Panc1 (cell line): Measurements from ENCODE around the gene NAGLU.

Experiments
- TF ChIP-seq, protein P1 (sequence below), 2 experiments: IDR thresholded peaks; 2 replicates each; pipeline ENCODE4 v1.6.1; 2011 to 2012; ENCODE audit warnings: low read depth in 2 of 2, control low read depth in 1 of 2, low read length in 1 of 2, mild to moderate bottlenecking in 1 of 2, moderate library complexity in 1 of 2; ENCODE audit not compliant: insufficient read depth in 1 of 2
- TF ChIP-seq, protein P2 (sequence below): fragments of 450-650 bp; IDR thresholded peaks from 2 replicates; pipeline ENCODE4 v1.5.1; 2017; ENCODE audit warnings: mild to moderate bottlenecking

DNA sequence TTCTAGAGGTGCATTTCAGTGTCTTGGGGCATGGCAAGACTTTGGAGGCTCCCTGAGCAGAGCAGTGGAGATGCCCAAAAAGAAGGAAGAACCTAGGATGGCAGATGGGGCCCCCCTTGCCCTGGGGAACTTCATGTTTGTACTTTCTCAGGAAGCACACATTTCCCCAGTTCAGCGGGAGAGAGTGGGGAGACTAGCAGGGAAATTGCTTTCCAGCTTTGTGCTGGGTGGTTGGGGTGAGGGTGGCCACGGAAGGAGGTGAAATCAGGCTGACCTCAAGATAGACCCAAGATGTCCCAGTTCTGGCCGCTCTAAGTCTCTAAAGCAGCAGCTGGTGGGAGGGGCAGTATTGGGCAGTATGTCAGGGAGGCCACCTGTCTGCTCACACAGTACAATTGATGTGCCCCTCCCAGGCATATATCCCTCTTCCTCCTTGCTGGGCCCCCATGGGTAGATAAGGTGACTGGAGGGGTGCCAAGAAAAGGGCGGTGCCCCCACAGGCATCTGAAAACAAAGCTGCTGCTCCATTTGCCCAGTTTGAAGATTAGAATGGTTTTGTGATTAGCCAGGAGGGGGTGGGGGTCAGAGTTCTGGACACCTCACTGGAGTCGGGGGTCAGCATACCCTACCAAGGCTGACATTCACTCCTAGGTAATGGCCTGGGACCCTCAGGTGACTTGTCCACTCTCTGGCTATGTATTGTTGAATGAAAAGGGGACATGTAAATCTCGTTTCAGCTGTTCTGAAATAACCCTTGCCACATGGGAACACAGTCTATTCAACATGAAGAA, 17.1 kb upstream of the NAGLU start:
- TF ChIP-seq, protein P1, sequence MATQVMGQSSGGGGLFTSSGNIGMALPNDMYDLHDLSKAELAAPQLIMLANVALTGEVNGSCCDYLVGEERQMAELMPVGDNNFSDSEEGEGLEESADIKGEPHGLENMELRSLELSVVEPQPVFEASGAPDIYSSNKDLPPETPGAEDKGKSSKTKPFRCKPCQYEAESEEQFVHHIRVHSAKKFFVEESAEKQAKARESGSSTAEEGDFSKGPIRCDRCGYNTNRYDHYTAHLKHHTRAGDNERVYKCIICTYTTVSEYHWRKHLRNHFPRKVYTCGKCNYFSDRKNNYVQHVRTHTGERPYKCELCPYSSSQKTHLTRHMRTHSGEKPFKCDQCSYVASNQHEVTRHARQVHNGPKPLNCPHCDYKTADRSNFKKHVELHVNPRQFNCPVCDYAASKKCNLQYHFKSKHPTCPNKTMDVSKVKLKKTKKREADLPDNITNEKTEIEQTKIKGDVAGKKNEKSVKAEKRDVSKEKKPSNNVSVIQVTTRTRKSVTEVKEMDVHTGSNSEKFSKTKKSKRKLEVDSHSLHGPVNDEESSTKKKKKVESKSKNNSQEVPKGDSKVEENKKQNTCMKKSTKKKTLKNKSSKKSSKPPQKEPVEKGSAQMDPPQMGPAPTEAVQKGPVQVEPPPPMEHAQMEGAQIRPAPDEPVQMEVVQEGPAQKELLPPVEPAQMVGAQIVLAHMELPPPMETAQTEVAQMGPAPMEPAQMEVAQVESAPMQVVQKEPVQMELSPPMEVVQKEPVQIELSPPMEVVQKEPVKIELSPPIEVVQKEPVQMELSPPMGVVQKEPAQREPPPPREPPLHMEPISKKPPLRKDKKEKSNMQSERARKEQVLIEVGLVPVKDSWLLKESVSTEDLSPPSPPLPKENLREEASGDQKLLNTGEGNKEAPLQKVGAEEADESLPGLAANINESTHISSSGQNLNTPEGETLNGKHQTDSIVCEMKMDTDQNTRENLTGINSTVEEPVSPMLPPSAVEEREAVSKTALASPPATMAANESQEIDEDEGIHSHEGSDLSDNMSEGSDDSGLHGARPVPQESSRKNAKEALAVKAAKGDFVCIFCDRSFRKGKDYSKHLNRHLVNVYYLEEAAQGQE (IDR thresholded peaks at IDR 0.05; ENCODE audit: insufficient read depth in 1 of 2, low read depth in 2 of 2, low read length in 1 of 2) = no peak
- TF ChIP-seq, protein P2, sequence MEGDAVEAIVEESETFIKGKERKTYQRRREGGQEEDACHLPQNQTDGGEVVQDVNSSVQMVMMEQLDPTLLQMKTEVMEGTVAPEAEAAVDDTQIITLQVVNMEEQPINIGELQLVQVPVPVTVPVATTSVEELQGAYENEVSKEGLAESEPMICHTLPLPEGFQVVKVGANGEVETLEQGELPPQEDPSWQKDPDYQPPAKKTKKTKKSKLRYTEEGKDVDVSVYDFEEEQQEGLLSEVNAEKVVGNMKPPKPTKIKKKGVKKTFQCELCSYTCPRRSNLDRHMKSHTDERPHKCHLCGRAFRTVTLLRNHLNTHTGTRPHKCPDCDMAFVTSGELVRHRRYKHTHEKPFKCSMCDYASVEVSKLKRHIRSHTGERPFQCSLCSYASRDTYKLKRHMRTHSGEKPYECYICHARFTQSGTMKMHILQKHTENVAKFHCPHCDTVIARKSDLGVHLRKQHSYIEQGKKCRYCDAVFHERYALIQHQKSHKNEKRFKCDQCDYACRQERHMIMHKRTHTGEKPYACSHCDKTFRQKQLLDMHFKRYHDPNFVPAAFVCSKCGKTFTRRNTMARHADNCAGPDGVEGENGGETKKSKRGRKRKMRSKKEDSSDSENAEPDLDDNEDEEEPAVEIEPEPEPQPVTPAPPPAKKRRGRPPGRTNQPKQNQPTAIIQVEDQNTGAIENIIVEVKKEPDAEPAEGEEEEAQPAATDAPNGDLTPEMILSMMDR = no peak
